HEK293 (cell line): ENCODE results near the gene FAM174A.

ENCODE experiments used
- CTCF ChIA-PET: fragments of 350-600 bp; formaldehyde crosslinking; extraction: SDS; loops from one replicate; lab custom pipeline; 2021; ENCODE audit warnings: antibody characterized with exemption; lab: Yijun Ruan, JAX
- POLR2A ChIA-PET: fragments of 300-600 bp; formaldehyde crosslinking; extraction: SDS; loops from one replicate; lab custom pipeline; 2020; ENCODE audit warnings: antibody characterized with exemption, inconsistent platforms; lab: Yijun Ruan, JAX
- H3K27ac ChIP-seq: fragments of 200-500 bp; sonication (Bioruptor generic); 2 replicates; pipeline ENCODE4 v1.5.1; 2014; ENCODE audit warnings: low read depth, low read length, control low read depth, inconsistent platforms; ENCODE audit errors: extremely low read depth
- H3K36me3 ChIP-seq, 2 experiments: fragments of 200-500 bp in 1 of 2; sonication (Bioruptor generic) in 1 of 2; 1 replicate in 1 of 2; 2 replicates in 1 of 2; pipeline ENCODE4 v1.5.1; 2014 to 2017; ENCODE audit warnings: inconsistent platforms in 2 of 2, low read length in 2 of 2; ENCODE audit not compliant: control insufficient read depth in 2 of 2, insufficient read depth in 1 of 2
- H3K4me1 ChIP-seq: fragments of 200-500 bp; sonication (Bioruptor generic); 2 replicates; pipeline ENCODE4 v1.5.1; 2014; ENCODE audit warnings: mild to moderate bottlenecking, low read length, inconsistent platforms; ENCODE audit not compliant: control insufficient read depth, insufficient read depth
- H3K4me3 ChIP-seq: 2 replicates; pipeline ENCODE4 v1.5.1; 2011; ENCODE audit warnings: low read depth, mild to moderate bottlenecking, control low read depth, low read length, moderate library complexity
- H3K9me3 ChIP-seq: fragments of 200-500 bp; sonication (Bioruptor generic); 2 replicates; pipeline ENCODE4 v1.5.1; 2014; ENCODE audit warnings: low read depth, low read length, inconsistent platforms; ENCODE audit not compliant: control insufficient read depth, insufficient read depth
- GLI2 ChIP-seq: fragments of 450-650 bp; formaldehyde crosslinking; IDR thresholded peaks from 2 replicates; pipeline ENCODE4; 2017; ENCODE audit warnings: missing biosample characterization, missing genetic modification characterization, low read depth, borderline replicate concordance
- HOXA7 ChIP-seq: sonication (generic); formaldehyde crosslinking; IDR thresholded peaks from 2 replicates; pipeline ENCODE4 v1.8.1; 2022; ENCODE audit warnings: missing genetic modification reagents, borderline replicate concordance
- KLF10 ChIP-seq: fragments of 450-650 bp; IDR thresholded peaks from 2 replicates; pipeline ENCODE4 v1.5.1; 2018; ENCODE audit warnings: missing biosample characterization, mild to moderate bottlenecking, missing genetic modification characterization
- REPIN1 ChIP-seq: fragments of 450-650 bp; formaldehyde crosslinking; IDR thresholded peaks from 2 replicates; pipeline ENCODE4 v1.5.1; 2017; ENCODE audit warnings: missing biosample characterization, missing genetic modification characterization, low read depth
- ZNF174 ChIP-seq: fragments of 450-650 bp; formaldehyde crosslinking; IDR thresholded peaks from 2 replicates; pipeline ENCODE4 v1.5.0; 2017; ENCODE audit warnings: missing biosample characterization, mild to moderate bottlenecking, missing genetic modification characterization
- ZNF214 ChIP-seq: fragments of 450-650 bp; formaldehyde crosslinking; IDR thresholded peaks from 2 replicates; pipeline ENCODE4 v1.5.1; 2017; ENCODE audit warnings: missing biosample characterization, mild to moderate bottlenecking, missing genetic modification characterization, borderline replicate concordance
- ZNF302 ChIP-seq: fragments of 450-650 bp; formaldehyde crosslinking; IDR thresholded peaks from 2 replicates; pipeline ENCODE4 v1.5.1; 2016; ENCODE audit warnings: missing biosample characterization, missing genetic modification characterization, low read depth
- ZNF404 ChIP-seq: fragments of 450-650 bp; formaldehyde crosslinking; IDR thresholded peaks from 2 replicates; pipeline ENCODE4 v1.5.1; 2017; ENCODE audit warnings: missing biosample characterization, missing genetic modification characterization
- ZNF433 ChIP-seq: fragments of 450-650 bp; formaldehyde crosslinking; IDR thresholded peaks from 2 replicates; pipeline ENCODE4 v1.5.1; 2016; ENCODE audit warnings: missing biosample characterization, missing genetic modification characterization, low read depth
- ZNF488 ChIP-seq: fragments of 450-650 bp; formaldehyde crosslinking; IDR thresholded peaks from 2 replicates; pipeline ENCODE4 v1.5.1; 2016; ENCODE audit warnings: missing biosample characterization, missing genetic modification characterization
- ZNF518A ChIP-seq: fragments of 450-650 bp; formaldehyde crosslinking; conservative IDR thresholded peaks from 2 replicates; pipeline ENCODE4 v1.5.1; 2016; ENCODE audit warnings: low read depth, missing biosample characterization, missing genetic modification characterization
- ZNF555 ChIP-seq: fragments of 450-650 bp; formaldehyde crosslinking; conservative IDR thresholded peaks from 2 replicates; pipeline ENCODE4 v1.5.1; 2017; ENCODE audit warnings: missing biosample characterization, mild to moderate bottlenecking, missing genetic modification characterization, inconsistent platforms
- ZSCAN16 ChIP-seq: fragments of 450-650 bp; formaldehyde crosslinking; IDR thresholded peaks from 2 replicates; pipeline ENCODE4 v1.5.1; 2016; ENCODE audit warnings: missing biosample characterization, missing genetic modification characterization

Gene FAM174A

GRCh38 chr5:100562821-100563220 is 27.6 kb downstream of the FAM174A start:
- ChIA-PET POLR2A (no interaction called here), CTCF (no interaction called here)
- H3K36me3 ChIP-seq = peaks cover 5 to 7% of the 10 kb centered on the region in 2 experiments; a peak in 2 of 3 replicates
- no peak overlapping the region for H3K27ac ChIP-seq
- no peak overlapping the region for H3K4me3 ChIP-seq
- H3K9me3 ChIP-seq = no peaks in the 10 kb centered on the region
- no peaks in the 10 kb centered on the region for H3K4me1 ChIP-seq
- TF ChIP-seq ZNF488 (tag by site-specific recombination) = no peak
- no peak for TF ChIP-seq ZNF555 (tag by site-specific recombination)
- TF ChIP-seq ZSCAN16 (tag by site-specific recombination) = no peak
- no peak for TF ChIP-seq KLF10 (tag by site-specific recombination)
- no peak for TF ChIP-seq HOXA7
- no peak for TF ChIP-seq ZNF302 (tag by site-specific recombination)

GRCh38 chr5:100566382-100567141 is 31.4 kb downstream of the FAM174A start:
- CTCF ChIA-PET = interaction anchor here (0.5 to 0.7 kb wide), 2 partner anchors 9 to 581 kb away, joined by 3 to 4 read pairs; no protein-coding TSS in a partner anchor
- POLR2A ChIA-PET = no interaction called here
- no peak overlapping the region for H3K4me3 ChIP-seq

More at GRCh38 chr5:100566382-100567141, 31.4 kb downstream of the FAM174A start:
- Histone ChIP-seq H3K27ac (no peak overlapping the region), H3K9me3 (no peaks in the 10 kb centered on the region), H3K4me1 (no peaks in the 10 kb centered on the region), H3K36me3 (peaks cover 7 to 8% of the 10 kb centered on the region in 2 experiments)
- TF ChIP-seq GLI2 (tag by site-specific recombination) (no peak), ZNF174 (tag by site-specific recombination) (no peak), REPIN1 (tag by site-specific recombination) (no peak), ZNF404 (tag by site-specific recombination) (no peak), ZNF302 (tag by site-specific recombination) (no peak), ZNF433 (tag by site-specific recombination) (no peak), ZNF518A (no peak), ZNF214 (no peak)
